GM19438 (cell line): ENCODE results near the gene CCDC158.
"Not testable (repeated sequence)": the region's sequence is repeated elsewhere in the genome, so short reads cannot be mapped to it uniquely, and the experiment has no call there.

Experiments
- ATAC-seq: cut with Tn5 transposase; IDR thresholded peaks from one replicate; pipeline ENCODE4 v1.9.1; 2021; ENCODE audit warnings: low read depth; ENCODE audit not compliant: unreplicated experiment

CCDC158 gene

GRCh38 chr4:76420762-76421581, at the start of gene CCDC158:
TSS of gene CCDC158 (minus strand) at chr4:76421141. CDS start at chr4:76403207, 17,934 bp downstream.
- ATAC-seq = no peak

GRCh38 chr4:76470532-76470931, 49.6 kb upstream of the CCDC158 start:
- no peak for ATAC-seq

- ATAC-seq = no peak
Measured at GRCh38 chr4:76470064-76470463, 49.1 kb upstream of the CCDC158 start.

GRCh38 chr4:76463568-76463967, 42.6 kb upstream of the CCDC158 start:
- no peak for ATAC-seq

GRCh38 chr4:76459291-76459723, 38.4 kb upstream of the CCDC158 start:
- ATAC-seq = no peak

GRCh38 chr4:76458825-76459224, 37.9 kb upstream of the CCDC158 start:
- no peak for ATAC-seq

- ATAC-seq = no peak
Measured at GRCh38 chr4:76458297-76458696, 37.4 kb upstream of the CCDC158 start.

DNA sequence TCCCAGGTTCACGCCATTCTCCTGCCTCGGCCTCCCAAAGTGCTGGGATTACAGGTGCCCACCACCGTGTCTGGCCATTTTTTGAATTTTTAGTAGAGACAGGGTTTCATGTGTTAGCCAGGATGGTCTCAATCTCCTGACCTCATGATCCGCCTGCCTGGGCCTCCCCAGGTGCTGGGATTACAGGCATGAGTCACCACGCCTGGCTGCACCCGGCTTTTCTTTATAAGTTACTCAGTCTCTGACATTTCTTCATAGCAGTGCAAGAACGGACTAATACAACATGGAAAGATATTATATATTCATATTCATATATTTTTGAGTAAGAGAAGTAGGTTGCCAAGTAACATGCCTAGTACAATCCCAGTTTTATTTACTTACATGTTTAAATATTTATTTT, 36.9 kb upstream of the CCDC158 start:
- no peak for ATAC-seq

DNA sequence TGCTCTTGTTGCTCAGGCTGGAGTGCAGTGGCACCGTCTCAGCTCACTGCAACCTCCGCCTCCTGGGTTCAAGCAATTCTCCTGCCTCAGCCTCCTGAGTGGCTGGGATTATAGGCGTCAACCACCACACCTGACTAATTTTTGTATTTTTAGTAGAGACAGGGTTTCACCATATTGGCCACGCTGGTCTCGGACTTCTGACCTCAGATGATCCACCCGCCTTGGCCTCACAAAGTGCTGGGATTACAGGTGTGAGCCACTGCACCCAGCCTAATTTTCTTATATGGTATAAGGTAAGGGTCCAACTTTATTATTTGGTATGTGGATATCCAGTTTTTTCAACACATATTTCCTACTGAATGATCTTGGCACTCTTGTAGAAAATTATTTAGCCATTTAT, 33.1 kb upstream of the CCDC158 start:
- ATAC-seq = not testable (repeated sequence)

DNA sequence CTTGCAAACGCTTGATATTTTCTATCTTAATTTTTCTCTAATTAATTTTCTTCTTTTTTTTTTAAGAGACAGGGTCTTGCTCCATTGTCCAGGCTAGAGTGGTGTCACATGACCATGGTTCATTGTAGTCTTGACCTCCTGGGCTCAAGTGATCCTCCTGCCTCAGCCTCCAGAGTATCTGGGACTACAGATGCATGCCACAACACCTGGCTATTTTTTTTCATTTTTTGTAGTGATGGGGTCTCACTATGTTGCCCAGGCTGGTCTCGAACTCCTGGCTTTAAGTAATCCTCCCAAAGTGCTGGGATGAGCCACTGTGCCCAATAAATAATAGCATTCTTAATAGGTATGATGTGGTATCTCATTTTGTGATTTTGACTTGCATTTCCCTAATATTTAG, 32.3 kb upstream of the CCDC158 start:
- no peak for ATAC-seq

DNA sequence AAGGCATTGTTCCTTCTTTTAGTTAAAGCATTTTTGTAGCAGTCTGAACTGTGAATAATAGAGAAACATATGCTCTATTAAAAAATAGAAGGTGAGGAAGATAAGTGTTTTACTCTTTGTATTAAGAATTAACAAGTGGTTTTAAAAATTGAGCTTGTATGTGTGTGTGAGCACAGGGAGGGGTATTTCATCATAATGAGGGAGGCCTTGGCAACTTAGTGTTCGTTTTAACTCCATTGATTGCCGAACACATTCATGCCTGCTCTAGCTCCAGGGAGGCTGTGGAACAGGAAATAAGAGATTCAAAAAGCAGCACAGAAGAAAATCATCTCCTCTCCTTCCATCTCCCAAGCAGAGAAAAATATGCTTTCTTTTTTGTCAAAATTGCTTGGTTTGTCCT, 28.9 kb upstream of the CCDC158 start:
- ATAC-seq = no peak

DNA sequence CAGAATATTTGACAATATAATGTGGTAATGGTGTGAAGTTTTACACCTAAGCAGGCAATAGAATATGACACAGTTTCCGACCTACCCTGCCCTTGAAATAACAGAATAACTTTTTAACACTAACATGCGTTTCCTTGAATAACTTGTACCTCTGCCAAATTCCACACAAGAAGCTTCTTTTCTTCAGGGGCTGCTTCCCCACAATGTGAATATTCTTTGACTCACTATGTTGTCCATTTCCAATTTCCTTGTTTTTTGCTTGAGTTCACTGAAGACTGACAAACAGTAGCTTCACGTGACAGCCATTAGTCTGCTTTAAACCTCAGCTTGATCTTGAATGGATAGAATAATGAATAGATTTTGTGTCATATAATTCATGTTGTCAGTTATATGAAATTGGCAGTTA, 28.4 kb upstream of the CCDC158 start:
- ATAC-seq = no peak

DNA sequence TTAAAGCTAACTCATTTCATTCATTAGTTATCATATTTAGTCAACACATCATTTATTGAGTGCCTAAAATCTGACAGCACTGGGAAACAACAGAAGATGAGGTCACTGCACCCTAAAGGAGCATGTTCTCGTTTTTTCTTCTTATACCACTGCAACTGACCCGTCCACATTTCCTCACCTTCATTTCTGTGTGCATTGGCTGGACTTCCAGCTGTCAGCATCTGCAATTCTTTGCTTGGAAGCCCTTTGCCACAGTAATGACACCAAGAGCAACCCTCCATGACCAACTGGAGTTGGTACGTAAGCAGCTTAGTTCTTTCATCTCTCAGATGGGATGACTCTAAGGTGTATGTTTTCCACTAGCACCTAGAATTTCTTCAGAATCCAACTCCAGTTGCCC, 27.3 kb upstream of the CCDC158 start:
- ATAC-seq = no peak

DNA sequence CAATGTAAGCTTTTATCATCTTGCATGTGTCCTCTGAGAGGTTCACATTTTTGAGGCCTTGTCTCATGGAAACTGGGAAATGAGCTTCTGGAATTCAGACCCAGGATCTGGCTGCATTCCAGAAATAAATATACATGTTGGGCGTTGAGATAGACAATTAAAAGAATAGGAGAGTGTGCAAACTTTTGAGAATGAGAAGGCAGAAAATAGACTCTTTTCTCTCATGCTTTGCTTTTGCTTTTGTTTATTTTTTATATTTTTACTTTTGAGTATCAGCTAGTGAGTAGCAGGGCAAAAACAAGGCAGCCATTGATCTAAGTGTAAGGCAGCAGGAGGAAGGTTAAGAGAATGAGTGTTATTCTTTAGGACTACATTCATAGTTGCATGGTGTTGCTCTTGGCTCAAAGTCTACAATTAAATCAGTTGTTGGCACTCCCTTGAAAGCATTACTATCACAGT, 26.5 kb upstream of the CCDC158 start:
- ATAC-seq = no peak

DNA sequence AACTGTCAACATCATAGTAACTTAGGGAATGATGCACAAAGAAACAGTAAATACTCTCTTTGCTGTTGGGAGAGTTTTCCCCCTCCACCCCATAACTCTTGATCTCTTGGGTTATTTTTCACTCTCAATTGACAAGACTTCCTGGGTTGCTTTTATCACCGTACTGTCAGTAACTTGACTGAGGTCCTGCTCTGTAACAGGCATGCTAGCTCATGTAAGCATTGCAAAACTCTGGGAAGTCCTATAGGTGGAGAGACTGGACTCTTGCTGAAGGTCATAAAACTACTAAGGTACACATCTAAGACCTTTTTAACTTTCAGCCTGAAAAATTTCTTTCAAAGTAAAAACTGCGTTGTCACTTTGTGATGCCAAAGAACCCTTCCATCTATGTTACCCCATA, 25.0 kb upstream of the CCDC158 start:
- ATAC-seq = no peak

DNA sequence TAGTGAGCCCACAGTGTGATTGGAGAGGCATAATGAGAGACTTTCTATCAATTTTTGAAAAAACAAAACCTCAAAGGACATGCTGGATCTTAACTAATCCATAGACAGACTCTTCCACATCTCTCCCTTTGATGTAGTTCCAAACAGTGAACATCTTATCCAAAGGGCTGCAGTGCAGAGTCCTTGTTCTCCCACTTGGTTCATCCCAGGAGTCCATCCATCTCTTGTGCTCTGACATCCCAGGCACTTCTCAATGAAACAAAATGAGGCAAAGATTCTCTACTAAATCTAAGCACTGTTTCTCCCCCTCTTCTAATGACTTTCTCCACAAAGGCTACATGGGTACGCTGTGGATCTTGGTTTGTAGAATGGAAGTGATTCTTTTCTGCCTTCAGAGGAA, 22.4 kb upstream of the CCDC158 start:
- ATAC-seq = no peak

GRCh38 chr4:76442807-76443206, 21.9 kb upstream of the CCDC158 start:
- no peak for ATAC-seq

- no peak for ATAC-seq
Measured at GRCh38 chr4:76441881-76442280, 20.9 kb upstream of the CCDC158 start.

DNA sequence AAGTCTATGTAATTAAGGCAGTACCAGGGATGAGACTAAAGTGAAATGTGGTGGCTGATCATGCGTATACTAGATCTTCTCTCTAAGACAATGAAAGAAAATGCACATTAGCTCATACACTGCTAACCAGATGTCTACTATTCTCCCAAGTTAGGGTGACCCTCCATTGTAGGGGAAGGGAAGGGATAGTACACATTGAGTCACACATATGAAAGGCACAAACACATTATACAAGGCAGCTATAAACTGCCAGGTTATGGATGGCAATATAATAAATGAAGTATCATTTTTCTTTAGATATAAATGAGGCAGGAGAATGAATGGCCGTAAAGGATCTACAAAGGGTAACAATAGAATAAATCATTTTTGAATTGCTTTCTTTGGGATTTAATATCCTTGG, 18.6 kb upstream of the CCDC158 start:
- ATAC-seq = no peak

GRCh38 chr4:76435528-76436319, 14.8 kb upstream of the CCDC158 start:
- ATAC-seq = no peak

- no peak for ATAC-seq
Measured at GRCh38 chr4:76434901-76435527, 14.1 kb upstream of the CCDC158 start, which contains the start of gene SHROOM3. TSS of gene SHROOM3 (plus strand) at chr4:76435229. CDS start at chr4:76436053, 824 bp downstream.
